WTC11 (cell line): ENCODE data around the gene SYNGR3. TPM values are rescaled to one million over a fixed set of nuclear protein-coding genes. Genes with fewer than 3 reads are reported as not detected.

Experiments used
- ATAC-seq: fragments of 200-7000 bp; cut with Tn5 transposase; 2 replicates; pipeline ENCODE4 v1.10.0; 2021; ENCODE audit warnings: mild to moderate bottlenecking, moderate library complexity
- CTCF ChIA-PET: fragments of 300-600 bp; sonication (Branson Sonifier 250); formaldehyde crosslinking; loops from one replicate; lab custom pipeline; 2021; ENCODE audit warnings: antibody characterized with exemption; lab: Charles Lee
- POLR2A ChIA-PET: fragments of 350-600 bp; sonication (Branson Sonifier 250); formaldehyde crosslinking; loops from one replicate; lab custom pipeline; 2021; ENCODE audit warnings: antibody characterized with exemption; lab: Charles Lee
- DNase-seq: peaks from one replicate; pipeline ENCODE4 v3.0.0; 2021; ENCODE audit warnings: low spot score
- H3K27ac Mint-ChIP-seq: 2 replicates; pipeline ENCODE4 v1.8.0; 2021; ENCODE audit warnings: mixed read lengths
- H3K27me3 Mint-ChIP-seq: 2 replicates; pipeline ENCODE4 v1.8.0; 2021; ENCODE audit warnings: low read depth, mild to moderate bottlenecking, moderate library complexity, mixed read lengths
- H3K36me3 Mint-ChIP-seq: 2 replicates; pipeline ENCODE4 v1.8.0; 2021; ENCODE audit warnings: mixed read lengths
- H3K4me1 Mint-ChIP-seq: 2 replicates; pipeline ENCODE4 v1.8.0; 2022; ENCODE audit warnings: mixed read lengths
- H3K4me3 Mint-ChIP-seq: 2 replicates; pipeline ENCODE4 v1.8.0; 2021; ENCODE audit warnings: mild to moderate bottlenecking, moderate library complexity, mixed read lengths
- H3K9me3 Mint-ChIP-seq: 2 replicates; pipeline ENCODE4 v1.8.0; 2021; ENCODE audit warnings: mixed read lengths
- CBFB ChIP-seq: sonication (generic); formaldehyde crosslinking; IDR thresholded peaks from 2 replicates; pipeline ENCODE4 v1.8.1; 2022; ENCODE audit warnings: mild to moderate bottlenecking, low read depth, missing genetic modification reagents
- FOXK1 ChIP-seq: sonication (generic); formaldehyde crosslinking; IDR thresholded peaks from 2 replicates; pipeline ENCODE4 v1.8.0; 2022; ENCODE audit warnings: mild to moderate bottlenecking, moderate library complexity, missing genetic modification reagents
- JUN ChIP-seq: sonication (generic); formaldehyde crosslinking; IDR thresholded peaks from 2 replicates; pipeline ENCODE4 v1.8.0; 2023; ENCODE audit warnings: mild to moderate bottlenecking, missing genetic modification reagents
- MXD4 ChIP-seq: fragments of 250-450 bp; sonication (Bioruptor Pico); IDR thresholded peaks from 2 replicates; pipeline ENCODE4 v1.8.0; 2021; ENCODE audit warnings: mild to moderate bottlenecking, moderate library complexity, borderline replicate concordance
- MYBL2 ChIP-seq: sonication (generic); formaldehyde crosslinking; IDR thresholded peaks from 2 replicates; pipeline ENCODE4 v1.8.1; 2023; ENCODE audit warnings: mild to moderate bottlenecking, moderate library complexity, missing genetic modification reagents
- NFATC4 ChIP-seq: fragments of 250-450 bp; sonication (Bioruptor Pico); IDR thresholded peaks from 2 replicates; pipeline ENCODE4 v1.9.0; 2021; ENCODE audit warnings: mild to moderate bottlenecking
- NFE2L1 ChIP-seq: sonication (generic); formaldehyde crosslinking; IDR thresholded peaks from 2 replicates; pipeline ENCODE4 v1.8.1; 2023; ENCODE audit warnings: missing genetic modification reagents
- RORB ChIP-seq: fragments of 250-450 bp; sonication (Bioruptor Pico); IDR thresholded peaks from 2 replicates; pipeline ENCODE4 v1.9.0; 2021; ENCODE audit warnings: mild to moderate bottlenecking
- SP1 ChIP-seq: sonication (generic); formaldehyde crosslinking; conservative IDR thresholded peaks from 2 replicates; pipeline ENCODE4 v1.8.1; 2022; ENCODE audit warnings: missing genetic modification reagents
- TEAD4 ChIP-seq: sonication (generic); formaldehyde crosslinking; IDR thresholded peaks from 2 replicates; pipeline ENCODE4 v1.8.0; 2022; ENCODE audit warnings: mild to moderate bottlenecking, missing genetic modification reagents
- ZBTB21 ChIP-seq: sonication (generic); formaldehyde crosslinking; IDR thresholded peaks from 2 replicates; pipeline ENCODE4 v1.8.1; 2023; ENCODE audit warnings: mild to moderate bottlenecking, missing genetic modification reagents, borderline replicate concordance
- ZNF232 ChIP-seq: sonication (generic); formaldehyde crosslinking; IDR thresholded peaks from 2 replicates; pipeline ENCODE4 v1.8.0; 2022; ENCODE audit warnings: mild to moderate bottlenecking, missing genetic modification reagents
- total RNA-seq: library from RNA; stranded (reverse); gene quantifications from 3 replicates; pipeline ENCODE4 v1.2.3, GENCODE V29; 2021
- TF ChIP-seq, protein P1 (sequence below): sonication (generic); formaldehyde crosslinking; IDR thresholded peaks from 2 replicates; pipeline ENCODE4 v1.8.1; 2023; ENCODE audit warnings: mild to moderate bottlenecking, missing genetic modification reagents, borderline replicate concordance
- TF ChIP-seq, protein P2 (sequence below): sonication (generic); formaldehyde crosslinking; IDR thresholded peaks from 2 replicates; pipeline ENCODE4 v1.8.0; 2022; ENCODE audit warnings: missing genetic modification reagents
- TF ChIP-seq, protein P3 (sequence below): sonication (generic); formaldehyde crosslinking; IDR thresholded peaks from 2 replicates; pipeline ENCODE4 v1.8.0; 2022; ENCODE audit warnings: mild to moderate bottlenecking, missing genetic modification reagents
- TF ChIP-seq, protein P4 (sequence below): sonication (generic); formaldehyde crosslinking; IDR thresholded peaks from 2 replicates; pipeline ENCODE4 v1.8.0; 2022; ENCODE audit warnings: mild to moderate bottlenecking, missing genetic modification reagents
- TF ChIP-seq, protein P5 (sequence below): sonication (generic); formaldehyde crosslinking; IDR thresholded peaks from 2 replicates; pipeline ENCODE4 v1.8.0; 2023; ENCODE audit warnings: missing genetic modification reagents, mild to moderate bottlenecking, borderline replicate concordance
- TF ChIP-seq, protein P6 (sequence below): fragments of 250-450 bp; sonication (Bioruptor Pico); IDR thresholded peaks from 2 replicates; pipeline ENCODE4 v2.1.2; 2022; ENCODE audit warnings: mild to moderate bottlenecking, moderate library complexity

SYNGR3 gene
- total RNA-seq, 1 experiment from 2014 or later: 41.5 TPM

DNA sequence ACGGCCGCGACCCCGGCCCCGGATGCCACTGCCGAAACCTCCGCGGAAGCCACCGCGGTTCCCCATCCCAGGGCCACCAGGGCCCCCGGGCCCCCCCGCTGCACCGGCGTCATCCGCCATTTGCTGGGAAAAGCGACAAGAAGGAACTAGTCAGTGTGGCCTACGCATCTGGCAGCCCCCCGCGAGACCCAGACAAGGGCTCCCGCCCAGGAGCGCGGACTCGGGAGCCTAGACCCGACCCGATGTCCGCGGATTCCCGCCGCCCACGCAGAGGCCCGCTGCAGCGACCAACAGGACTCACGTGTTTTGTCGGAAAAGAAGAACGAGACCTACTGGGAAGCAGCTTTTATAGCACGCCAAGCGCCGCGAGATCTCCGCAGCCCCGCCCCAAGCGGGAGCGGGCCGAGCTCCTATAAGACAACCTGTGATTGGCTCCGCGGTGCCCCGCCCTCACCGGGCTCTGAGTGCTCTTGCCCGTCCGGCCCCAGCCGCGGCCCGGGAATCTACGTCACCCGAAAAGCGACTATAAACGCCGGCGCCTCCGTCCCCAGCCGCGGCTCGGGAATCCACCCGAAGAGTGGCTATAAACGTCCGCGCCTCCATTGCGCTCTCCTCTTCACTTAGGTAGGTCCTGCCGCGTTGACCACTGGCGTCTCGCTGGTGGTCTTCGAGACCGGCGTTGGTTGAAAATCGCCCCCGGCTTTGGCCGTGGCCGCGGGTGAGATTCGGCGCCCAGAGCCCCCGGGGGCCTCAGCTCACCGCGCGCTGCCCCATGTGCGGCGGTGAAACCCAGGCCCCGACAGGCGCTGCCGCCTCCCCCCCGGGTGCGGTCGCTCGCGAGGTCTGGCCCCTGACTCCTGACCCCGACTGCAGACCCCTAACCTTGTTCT is 25.0 kb upstream of the SYNGR3 start, which contains the start of gene RPS2:
RPS2 (minus strand) TSS at position 321 of the 890 bp plus-strand sequence; CDS start at position 120, 201 bp downstream.
- H3K27me3 Mint-ChIP-seq: no peaks in the 10 kb centered on the region
- H3K4me1 Mint-ChIP-seq: peaks cover 39% of the 10 kb centered on the region
- TF ChIP-seq, protein P1, sequence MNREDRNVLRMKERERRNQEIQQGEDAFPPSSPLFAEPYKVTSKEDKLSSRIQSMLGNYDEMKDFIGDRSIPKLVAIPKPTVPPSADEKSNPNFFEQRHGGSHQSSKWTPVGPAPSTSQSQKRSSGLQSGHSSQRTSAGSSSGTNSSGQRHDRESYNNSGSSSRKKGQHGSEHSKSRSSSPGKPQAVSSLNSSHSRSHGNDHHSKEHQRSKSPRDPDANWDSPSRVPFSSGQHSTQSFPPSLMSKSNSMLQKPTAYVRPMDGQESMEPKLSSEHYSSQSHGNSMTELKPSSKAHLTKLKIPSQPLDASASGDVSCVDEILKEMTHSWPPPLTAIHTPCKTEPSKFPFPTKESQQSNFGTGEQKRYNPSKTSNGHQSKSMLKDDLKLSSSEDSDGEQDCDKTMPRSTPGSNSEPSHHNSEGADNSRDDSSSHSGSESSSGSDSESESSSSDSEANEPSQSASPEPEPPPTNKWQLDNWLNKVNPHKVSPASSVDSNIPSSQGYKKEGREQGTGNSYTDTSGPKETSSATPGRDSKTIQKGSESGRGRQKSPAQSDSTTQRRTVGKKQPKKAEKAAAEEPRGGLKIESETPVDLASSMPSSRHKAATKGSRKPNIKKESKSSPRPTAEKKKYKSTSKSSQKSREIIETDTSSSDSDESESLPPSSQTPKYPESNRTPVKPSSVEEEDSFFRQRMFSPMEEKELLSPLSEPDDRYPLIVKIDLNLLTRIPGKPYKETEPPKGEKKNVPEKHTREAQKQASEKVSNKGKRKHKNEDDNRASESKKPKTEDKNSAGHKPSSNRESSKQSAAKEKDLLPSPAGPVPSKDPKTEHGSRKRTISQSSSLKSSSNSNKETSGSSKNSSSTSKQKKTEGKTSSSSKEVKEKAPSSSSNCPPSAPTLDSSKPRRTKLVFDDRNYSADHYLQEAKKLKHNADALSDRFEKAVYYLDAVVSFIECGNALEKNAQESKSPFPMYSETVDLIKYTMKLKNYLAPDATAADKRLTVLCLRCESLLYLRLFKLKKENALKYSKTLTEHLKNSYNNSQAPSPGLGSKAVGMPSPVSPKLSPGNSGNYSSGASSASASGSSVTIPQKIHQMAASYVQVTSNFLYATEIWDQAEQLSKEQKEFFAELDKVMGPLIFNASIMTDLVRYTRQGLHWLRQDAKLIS (CRISPR knock-in tag): no peak
- TF ChIP-seq, protein P2, sequence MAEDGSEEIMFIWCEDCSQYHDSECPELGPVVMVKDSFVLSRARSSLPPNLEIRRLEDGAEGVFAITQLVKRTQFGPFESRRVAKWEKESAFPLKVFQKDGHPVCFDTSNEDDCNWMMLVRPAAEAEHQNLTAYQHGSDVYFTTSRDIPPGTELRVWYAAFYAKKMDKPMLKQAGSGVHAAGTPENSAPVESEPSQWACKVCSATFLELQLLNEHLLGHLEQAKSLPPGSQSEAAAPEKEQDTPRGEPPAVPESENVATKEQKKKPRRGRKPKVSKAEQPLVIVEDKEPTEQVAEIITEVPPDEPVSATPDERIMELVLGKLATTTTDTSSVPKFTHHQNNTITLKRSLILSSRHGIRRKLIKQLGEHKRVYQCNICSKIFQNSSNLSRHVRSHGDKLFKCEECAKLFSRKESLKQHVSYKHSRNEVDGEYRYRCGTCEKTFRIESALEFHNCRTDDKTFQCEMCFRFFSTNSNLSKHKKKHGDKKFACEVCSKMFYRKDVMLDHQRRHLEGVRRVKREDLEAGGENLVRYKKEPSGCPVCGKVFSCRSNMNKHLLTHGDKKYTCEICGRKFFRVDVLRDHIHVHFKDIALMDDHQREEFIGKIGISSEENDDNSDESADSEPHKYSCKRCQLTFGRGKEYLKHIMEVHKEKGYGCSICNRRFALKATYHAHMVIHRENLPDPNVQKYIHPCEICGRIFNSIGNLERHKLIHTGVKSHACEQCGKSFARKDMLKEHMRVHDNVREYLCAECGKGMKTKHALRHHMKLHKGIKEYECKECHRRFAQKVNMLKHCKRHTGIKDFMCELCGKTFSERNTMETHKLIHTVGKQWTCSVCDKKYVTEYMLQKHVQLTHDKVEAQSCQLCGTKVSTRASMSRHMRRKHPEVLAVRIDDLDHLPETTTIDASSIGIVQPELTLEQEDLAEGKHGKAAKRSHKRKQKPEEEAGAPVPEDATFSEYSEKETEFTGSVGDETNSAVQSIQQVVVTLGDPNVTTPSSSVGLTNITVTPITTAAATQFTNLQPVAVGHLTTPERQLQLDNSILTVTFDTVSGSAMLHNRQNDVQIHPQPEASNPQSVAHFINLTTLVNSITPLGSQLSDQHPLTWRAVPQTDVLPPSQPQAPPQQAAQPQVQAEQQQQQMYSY (CRISPR knock-in tag): no peak
- no peak for TF ChIP-seq CBFB (CRISPR knock-in tag)
- TF ChIP-seq MXD4 (CRISPR knock-in tag): no peak
- TF ChIP-seq MYBL2: no peak
- peak; percentile 73 for TF ChIP-seq SP1 (CRISPR knock-in tag)
- TF ChIP-seq FOXK1: peak; percentile 72
- no peak; the same call in 1 of the 2 replicates for TF ChIP-seq NFE2L1 (CRISPR knock-in tag)
- no peak; the same call in none of the 2 replicates for TF ChIP-seq NFATC4
- no peak; the same call in 1 of the 2 replicates for TF ChIP-seq TEAD4
- 0 out of 2 replicates have a peak, but pooled peaks have one; percentile 71 for TF ChIP-seq ZNF232
- TF ChIP-seq, protein P3, sequence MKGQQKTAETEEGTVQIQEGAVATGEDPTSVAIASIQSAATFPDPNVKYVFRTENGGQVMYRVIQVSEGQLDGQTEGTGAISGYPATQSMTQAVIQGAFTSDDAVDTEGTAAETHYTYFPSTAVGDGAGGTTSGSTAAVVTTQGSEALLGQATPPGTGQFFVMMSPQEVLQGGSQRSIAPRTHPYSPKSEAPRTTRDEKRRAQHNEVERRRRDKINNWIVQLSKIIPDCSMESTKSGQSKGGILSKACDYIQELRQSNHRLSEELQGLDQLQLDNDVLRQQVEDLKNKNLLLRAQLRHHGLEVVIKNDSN (CRISPR knock-in tag): peak; percentile 53; the same call in 1 of the 2 replicates
- 0 out of 2 replicates have a peak, but pooled peaks have one; percentile 9 for TF ChIP-seq ZBTB21 (CRISPR knock-in tag)
- no peak; the same call in none of the 2 replicates for TF ChIP-seq JUN
- TF ChIP-seq, protein P4, sequence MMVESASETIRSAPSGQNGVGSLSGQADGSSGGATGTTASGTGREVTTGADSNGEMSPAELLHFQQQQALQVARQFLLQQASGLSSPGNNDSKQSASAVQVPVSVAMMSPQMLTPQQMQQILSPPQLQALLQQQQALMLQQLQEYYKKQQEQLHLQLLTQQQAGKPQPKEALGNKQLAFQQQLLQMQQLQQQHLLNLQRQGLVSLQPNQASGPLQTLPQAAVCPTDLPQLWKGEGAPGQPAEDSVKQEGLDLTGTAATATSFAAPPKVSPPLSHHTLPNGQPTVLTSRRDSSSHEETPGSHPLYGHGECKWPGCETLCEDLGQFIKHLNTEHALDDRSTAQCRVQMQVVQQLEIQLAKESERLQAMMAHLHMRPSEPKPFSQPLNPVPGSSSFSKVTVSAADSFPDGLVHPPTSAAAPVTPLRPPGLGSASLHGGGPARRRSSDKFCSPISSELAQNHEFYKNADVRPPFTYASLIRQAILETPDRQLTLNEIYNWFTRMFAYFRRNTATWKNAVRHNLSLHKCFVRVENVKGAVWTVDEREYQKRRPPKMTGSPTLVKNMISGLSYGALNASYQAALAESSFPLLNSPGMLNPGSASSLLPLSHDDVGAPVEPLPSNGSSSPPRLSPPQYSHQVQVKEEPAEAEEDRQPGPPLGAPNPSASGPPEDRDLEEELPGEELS (CRISPR knock-in tag): peak; percentile 20; the same call in 1 of the 2 replicates
- TF ChIP-seq RORB (CRISPR knock-in tag): no peak
- TF ChIP-seq, protein P5, sequence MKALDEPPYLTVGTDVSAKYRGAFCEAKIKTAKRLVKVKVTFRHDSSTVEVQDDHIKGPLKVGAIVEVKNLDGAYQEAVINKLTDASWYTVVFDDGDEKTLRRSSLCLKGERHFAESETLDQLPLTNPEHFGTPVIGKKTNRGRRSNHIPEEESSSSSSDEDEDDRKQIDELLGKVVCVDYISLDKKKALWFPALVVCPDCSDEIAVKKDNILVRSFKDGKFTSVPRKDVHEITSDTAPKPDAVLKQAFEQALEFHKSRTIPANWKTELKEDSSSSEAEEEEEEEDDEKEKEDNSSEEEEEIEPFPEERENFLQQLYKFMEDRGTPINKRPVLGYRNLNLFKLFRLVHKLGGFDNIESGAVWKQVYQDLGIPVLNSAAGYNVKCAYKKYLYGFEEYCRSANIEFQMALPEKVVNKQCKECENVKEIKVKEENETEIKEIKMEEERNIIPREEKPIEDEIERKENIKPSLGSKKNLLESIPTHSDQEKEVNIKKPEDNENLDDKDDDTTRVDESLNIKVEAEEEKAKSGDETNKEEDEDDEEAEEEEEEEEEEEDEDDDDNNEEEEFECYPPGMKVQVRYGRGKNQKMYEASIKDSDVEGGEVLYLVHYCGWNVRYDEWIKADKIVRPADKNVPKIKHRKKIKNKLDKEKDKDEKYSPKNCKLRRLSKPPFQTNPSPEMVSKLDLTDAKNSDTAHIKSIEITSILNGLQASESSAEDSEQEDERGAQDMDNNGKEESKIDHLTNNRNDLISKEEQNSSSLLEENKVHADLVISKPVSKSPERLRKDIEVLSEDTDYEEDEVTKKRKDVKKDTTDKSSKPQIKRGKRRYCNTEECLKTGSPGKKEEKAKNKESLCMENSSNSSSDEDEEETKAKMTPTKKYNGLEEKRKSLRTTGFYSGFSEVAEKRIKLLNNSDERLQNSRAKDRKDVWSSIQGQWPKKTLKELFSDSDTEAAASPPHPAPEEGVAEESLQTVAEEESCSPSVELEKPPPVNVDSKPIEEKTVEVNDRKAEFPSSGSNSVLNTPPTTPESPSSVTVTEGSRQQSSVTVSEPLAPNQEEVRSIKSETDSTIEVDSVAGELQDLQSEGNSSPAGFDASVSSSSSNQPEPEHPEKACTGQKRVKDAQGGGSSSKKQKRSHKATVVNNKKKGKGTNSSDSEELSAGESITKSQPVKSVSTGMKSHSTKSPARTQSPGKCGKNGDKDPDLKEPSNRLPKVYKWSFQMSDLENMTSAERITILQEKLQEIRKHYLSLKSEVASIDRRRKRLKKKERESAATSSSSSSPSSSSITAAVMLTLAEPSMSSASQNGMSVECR: no peak
- TF ChIP-seq, protein P6, sequence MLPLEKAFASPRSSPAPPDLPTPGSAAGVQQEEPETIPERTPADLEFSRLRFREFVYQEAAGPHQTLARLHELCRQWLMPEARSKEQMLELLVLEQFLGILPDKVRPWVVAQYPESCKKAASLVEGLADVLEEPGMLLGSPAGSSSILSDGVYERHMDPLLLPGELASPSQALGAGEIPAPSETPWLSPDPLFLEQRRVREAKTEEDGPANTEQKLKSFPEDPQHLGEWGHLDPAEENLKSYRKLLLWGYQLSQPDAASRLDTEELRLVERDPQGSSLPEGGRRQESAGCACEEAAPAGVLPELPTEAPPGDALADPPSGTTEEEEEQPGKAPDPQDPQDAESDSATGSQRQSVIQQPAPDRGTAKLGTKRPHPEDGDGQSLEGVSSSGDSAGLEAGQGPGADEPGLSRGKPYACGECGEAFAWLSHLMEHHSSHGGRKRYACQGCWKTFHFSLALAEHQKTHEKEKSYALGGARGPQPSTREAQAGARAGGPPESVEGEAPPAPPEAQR (CRISPR knock-in tag): no peak

More for the DNA sequence above, 25.0 kb upstream of the SYNGR3 start, which contains the start of gene RPS2:
- H3K36me3 Mint-ChIP-seq: peaks cover 35% of the 10 kb centered on the region
- H3K27ac Mint-ChIP-seq: peak within 1 kb of the TSS; percentile 97
- H3K9me3 Mint-ChIP-seq: no peaks in the 10 kb centered on the region
- peak; percentile 99 for DNase-seq
- ChIA-PET POLR2A (interaction anchor here (0.7 to 2.3 kb wide), 22 partner anchors 9 to 544 kb away, joined by 3 to 20 read pairs (median 5); partner anchors contain the start of genes FAHD1, MAPK8IP3, MSRB1 and NOXO1), CTCF (interaction anchor here (0.7 to 1.0 kb wide), 9 partner anchors 13 to 83 kb away, joined by 3 to 12 read pairs (median 4); partner anchors contain the start of genes NOXO1, NTHL1 and TSC2)
- H3K4me3 Mint-ChIP-seq: peak within 1 kb of the TSS; percentile 94
- ATAC-seq: peak; percentile 51
